ENCODE measurements around the gene HCN1.
"Not testable (repeated sequence)": the region's sequence is repeated elsewhere in the genome, so short reads cannot be mapped to it uniquely, and the experiment has no call there.

Gene HCN1

GRCh38 chr5:45622365-45622764 is 73.8 kb downstream of the HCN1 start:
- in situ Hi-C loops (cut with MboI; ENCODE audit: low sequenced_read_pairs), result no loop called here

DNA sequence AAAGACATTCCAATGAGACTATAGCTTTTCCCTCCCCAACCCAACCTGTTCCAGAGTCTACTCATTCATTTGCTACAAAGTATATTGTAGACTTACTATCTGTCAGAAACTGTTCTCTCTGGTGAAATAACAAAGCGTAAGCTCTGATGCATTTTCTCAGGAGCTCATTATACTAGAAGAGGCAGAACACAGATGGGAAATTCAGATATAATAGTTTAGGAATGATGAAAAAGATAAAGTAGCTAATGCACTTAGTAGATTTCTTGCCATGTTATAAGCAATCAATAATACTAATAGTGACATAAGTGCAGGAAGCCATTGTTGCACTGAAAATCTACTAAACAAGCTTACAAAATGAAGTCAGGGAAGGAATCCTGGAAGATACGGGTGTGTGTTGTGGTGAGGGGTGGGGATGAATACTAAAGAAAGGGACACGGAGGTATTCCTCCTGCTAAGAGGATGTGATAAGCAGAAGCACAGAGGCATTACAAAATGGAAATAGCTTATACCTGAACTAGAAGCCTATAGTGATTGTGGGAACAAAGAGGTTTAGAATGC is 78.2 kb downstream of the HCN1 start:
- in situ Hi-C loops (cut with MboI; ENCODE audit: low sequenced_read_pairs), result no loop called here

DNA sequence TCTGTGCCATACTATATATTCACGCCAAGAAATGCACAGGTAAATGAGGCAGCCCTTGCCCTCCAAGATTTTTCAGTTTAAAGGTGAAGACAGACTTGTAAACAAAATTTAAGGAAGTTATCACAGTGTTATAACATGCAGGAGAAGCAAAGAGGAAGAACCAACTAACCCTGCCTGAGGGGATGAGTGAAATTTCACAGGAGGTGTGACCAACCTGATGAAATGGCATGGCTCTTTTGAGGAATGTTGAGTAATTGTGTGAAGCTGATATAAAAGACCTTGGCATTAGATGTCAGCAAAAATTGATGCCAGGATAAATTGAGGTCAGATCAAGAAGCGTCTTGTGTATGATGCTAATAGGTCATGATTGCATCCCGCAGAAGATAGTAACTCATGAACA is 86.5 kb downstream of the HCN1 start:
- in situ Hi-C loops (cut with MboI; ENCODE audit: low sequenced_read_pairs), result no loop called here

GRCh38 chr5:45604092-45604491 is 92.1 kb downstream of the HCN1 start:
- in situ Hi-C loops (cut with MboI; ENCODE audit: low sequenced_read_pairs), result no loop called here

- in situ Hi-C loops (cut with MboI; ENCODE audit: low sequenced_read_pairs), result no loop called here
These were observed 94.8 kb downstream of the HCN1 start for GRCh38 chr5:45601424-45601823.

GRCh38 chr5:45596320-45596719 is 99.9 kb downstream of the HCN1 start:
- in situ Hi-C loops (cut with MboI; ENCODE audit: low sequenced_read_pairs), result no loop called here

GRCh38 chr5:45586001-45586400 is 110.2 kb downstream of the HCN1 start:
- in situ Hi-C loops (cut with MboI; ENCODE audit: low sequenced_read_pairs), result not testable (repeated sequence)

GRCh38 chr5:45578270-45578669 is 117.9 kb downstream of the HCN1 start:
- in situ Hi-C loops (cut with MboI; ENCODE audit: low sequenced_read_pairs), result no loop called here

GRCh38 chr5:45568813-45569212 is 127.4 kb downstream of the HCN1 start:
- in situ Hi-C loops (cut with MboI; ENCODE audit: low sequenced_read_pairs), result no loop called here

DNA sequence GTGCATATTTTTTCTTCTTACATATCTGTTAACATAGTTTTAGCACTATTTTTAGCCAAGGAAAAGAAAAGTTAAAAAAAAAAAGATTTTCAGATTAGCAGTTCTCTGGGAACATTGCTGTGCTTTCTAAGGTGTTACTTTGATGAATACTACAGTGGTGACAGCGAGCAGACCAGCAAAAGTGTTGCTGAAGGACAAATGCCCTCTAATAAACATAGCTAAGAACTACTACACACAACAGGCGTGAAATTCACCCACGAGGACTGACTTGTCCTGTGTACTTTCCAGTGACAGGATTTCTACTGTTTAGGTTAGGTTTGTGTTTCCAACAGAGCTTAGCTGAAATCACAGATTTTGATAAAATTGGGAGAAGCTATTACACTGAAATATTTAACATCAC is 153.8 kb downstream of the HCN1 start:
- in situ Hi-C loops (cut with MboI; ENCODE audit: low sequenced_read_pairs), result no loop called here

DNA sequence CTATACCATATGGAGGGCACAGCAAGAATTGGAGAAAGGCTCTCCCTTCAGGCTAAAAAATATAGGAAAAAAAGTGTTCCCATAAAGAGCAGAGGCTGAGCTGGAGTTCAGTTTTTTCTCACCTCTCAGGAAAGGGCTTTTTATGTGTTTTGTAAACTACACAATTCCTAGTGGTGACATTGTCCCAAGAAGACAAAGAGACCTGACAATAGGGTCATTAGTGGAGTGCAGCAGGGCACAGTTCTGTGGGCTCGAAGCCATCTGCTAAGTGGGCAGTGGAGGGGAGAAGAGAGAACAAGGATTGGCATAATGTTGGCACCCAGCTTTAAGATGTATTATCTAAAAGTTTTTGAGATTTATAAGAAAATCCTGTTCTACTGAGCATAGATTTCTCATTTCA is 162.5 kb downstream of the HCN1 start:
- in situ Hi-C loops (cut with MboI; ENCODE audit: low sequenced_read_pairs), result no loop called here

GRCh38 chr5:45532826-45533624 is 163.2 kb downstream of the HCN1 start:
- in situ Hi-C loops (cut with MboI; ENCODE audit: low sequenced_read_pairs), result no loop called here

DNA sequence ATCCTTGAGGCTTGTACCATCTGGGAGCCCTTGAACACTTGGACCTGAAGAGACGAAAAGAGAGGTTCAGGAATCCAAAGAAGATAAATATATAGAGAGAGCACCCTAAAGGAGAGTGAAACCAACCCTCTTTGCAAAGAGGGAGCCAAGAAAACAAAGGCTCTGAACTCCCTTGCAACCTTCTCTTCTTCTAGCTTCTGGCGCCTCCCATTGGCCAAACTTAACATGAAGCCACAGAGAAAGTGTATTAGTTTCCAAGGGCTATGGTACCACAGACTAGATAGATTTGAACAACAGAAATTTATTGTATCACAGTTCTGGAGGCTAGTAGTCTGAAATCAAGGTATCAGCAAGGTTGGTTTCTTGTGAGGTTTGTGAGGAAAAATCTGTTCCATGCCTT is 175.1 kb downstream of the HCN1 start:
- in situ Hi-C loops (cut with MboI; ENCODE audit: low sequenced_read_pairs), result no loop called here

DNA sequence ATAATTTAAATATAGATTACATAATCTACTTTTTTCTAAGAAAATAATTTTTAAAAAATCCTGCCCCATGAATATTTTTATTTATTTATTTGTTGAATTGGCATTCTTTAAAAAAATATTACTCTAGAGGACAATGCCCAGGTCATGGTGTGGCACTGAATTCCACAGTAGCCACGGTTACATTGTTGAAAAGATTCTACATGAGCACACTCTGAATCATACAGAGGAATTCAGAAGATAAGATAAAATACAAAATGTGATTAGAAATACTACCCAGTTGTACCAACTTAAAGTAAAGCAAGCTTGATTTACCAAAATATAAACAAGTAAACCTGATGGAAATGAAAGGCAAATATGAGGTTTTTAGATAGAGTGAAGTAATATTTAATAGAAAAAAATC is 183.7 kb downstream of the HCN1 start:
- in situ Hi-C loops (cut with MboI; ENCODE audit: low sequenced_read_pairs), result no loop called here

GRCh38 chr5:45509371-45509770 is 186.8 kb downstream of the HCN1 start:
- in situ Hi-C loops (cut with MboI; ENCODE audit: low sequenced_read_pairs), result no loop called here

- in situ Hi-C loops (cut with MboI; ENCODE audit: low sequenced_read_pairs), result no loop called here
These were observed 188.0 kb downstream of the HCN1 start for GRCh38 chr5:45508135-45508534.

- in situ Hi-C loops (cut with MboI; ENCODE audit: low sequenced_read_pairs), result no loop called here
These were observed 189.0 kb downstream of the HCN1 start for GRCh38 chr5:45507178-45507577.

DNA sequence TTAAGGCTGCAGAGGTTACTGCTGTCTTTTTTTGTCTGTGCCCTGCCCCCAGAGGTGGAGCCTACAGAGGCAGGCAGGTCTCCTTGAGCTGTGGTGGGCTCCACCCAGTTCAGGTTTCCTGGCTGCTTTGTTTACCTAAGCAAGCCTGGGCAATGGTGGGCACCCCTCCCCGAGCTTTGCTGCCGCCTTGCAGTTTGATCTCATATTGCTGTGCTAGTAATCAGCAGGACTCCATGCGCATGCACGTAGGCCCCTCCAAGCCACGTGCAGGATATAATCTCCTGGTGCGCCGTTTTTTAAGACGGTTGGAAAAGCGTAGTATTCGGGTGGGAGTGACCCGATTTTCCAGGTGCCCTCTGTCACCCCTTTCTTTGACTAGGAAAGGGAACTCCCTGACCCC is 197.2 kb downstream of the HCN1 start:
- in situ Hi-C loops (cut with MboI; ENCODE audit: low sequenced_read_pairs), result not testable (repeated sequence)

DNA sequence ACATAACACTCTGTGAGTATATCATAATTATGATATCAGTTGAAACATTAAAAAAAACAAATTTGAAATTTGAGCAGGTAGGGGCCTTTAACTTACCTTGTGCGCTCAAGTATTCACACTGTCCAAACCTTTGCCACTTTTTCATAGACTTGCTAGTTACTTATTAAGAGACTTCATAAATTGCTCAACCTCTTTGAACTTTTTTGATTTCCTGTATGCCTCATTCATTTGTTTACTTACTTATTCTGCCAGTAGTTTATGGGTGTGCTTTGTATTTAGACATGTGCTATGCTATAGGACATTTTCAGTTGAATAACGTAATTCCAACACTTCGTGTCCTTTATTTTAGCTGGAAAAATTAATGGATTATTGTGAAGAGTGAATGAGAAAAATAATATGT is 204.8 kb downstream of the HCN1 start:
- in situ Hi-C loops (cut with MboI; ENCODE audit: low sequenced_read_pairs), result no loop called here

GRCh38 chr5:45484781-45485180 is 211.4 kb downstream of the HCN1 start:
- in situ Hi-C loops (cut with MboI; ENCODE audit: low sequenced_read_pairs), result no loop called here

DNA sequence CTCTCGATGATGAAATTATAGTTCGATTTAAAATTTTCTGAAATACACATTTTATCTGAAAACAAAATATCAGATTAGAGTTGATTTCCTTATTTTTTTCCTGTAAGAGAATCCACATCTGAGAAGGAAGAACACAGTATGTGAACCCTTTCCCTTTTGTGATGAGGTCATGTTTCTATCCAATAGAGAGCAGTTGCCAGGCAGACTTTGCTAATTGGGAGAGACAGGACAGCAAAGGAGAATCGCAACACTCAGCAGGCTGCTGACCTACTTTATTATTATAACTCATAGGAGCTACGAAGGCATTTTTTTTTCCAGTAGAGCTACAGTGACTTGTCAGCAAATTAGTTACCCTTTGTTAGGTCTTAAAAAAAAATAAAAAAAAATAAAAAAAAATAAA is 242.1 kb downstream of the HCN1 start:
- in situ Hi-C loops (cut with MboI; ENCODE audit: low sequenced_read_pairs), result no loop called here

DNA sequence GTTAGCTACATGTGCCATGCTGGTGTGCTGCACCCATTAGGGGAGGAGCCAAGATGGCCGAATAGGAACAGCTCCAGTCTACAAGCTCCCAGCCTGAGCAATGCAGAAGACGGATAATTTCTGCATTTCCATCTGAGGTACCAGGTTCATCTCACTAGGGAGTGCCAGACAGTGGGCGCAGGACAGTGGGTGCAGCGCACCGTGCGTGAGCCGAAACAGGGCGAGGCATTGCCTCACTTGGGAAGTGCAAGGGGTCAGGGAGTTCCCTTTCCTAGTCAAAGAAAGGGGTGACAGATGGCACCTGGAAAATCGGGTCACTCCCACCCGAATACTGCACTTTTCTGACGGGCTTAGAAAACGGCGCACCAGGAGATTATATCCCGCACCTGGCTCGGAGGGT is 251.3 kb downstream of the HCN1 start:
- in situ Hi-C loops (cut with MboI; ENCODE audit: low sequenced_read_pairs), result not testable (repeated sequence)

GRCh38 chr5:45440466-45440865 is 255.7 kb downstream of the HCN1 start:
- in situ Hi-C loops (cut with MboI; ENCODE audit: low sequenced_read_pairs), result no loop called here
